ENCODE measurements around the gene PFKFB2.

The PFKFB2 gene

DNA sequence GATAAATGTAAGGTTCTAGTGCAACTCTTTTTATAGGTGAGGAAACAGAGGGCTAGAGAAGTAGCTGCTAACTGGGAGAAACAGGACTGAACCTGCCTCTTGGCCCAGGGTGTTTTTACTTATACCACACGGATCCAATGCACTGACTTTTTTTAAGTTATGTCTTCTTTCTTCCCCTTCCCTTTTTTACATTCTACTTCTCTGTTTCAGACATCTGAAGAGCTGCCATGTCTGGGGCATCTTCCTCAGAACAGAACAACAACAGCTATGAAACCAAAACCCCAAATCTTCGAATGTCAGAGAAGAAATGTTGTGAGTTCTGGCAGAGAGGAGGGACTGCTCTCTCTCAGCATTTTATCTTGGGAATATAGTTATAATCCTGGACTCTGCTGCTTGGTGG, 1.4 kb downstream of the PFKFB2 start:
- Histone ChIP-seq H3K36me3 (peaks cover under 1% of the 10 kb centered on the region; the same call in 1 of the 2 replicates), H3K9me3 (ENCODE audit: severe bottlenecking) (peaks cover 35% of the 10 kb centered on the region), H3K27me3 (ENCODE audit: insufficient read depth, low read depth, severe bottlenecking) (peaks cover 96% of the 10 kb centered on the region), H3K27ac (no peak overlapping the region), H3K4me3 (ENCODE audit: low read depth, low read length) (no peak overlapping the region)
- DNase-seq: no peak
- no peak for TF ChIP-seq CTCF (IDR thresholded peaks at IDR 0.05; ENCODE audit: low read depth, low read length)

DNA sequence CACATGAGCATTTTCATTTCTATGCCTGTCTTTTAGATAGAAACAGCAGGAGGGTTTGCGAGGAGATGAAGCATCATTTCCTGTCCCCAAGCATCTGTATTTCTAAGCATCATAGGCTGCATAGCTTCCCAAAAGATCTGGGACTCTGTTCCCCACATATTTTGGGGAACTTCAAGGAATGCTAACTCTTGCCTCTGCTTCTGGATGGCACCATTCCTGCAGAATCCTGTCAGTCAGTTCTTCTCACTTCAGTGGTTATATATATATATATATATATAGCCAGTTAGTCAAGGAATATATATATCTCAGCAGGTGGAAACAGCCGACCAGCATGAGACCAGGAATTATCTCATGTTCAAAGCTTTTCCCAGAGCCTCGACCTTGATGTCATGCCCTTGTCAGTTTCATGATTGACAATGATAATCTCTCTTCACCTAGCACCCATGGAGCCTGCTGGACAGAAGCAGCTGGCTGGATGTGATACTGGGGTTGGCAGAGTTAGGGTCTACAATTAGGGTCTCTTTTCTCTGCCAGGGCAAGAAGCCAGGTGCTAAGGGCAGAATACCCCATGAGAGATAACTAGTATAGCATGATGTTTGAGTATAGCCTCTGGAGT, 2.4 kb downstream of the PFKFB2 start:
- no peak for TF ChIP-seq CTCF (IDR thresholded peaks at IDR 0.05; ENCODE audit: low read depth, low read length)
- Histone ChIP-seq H3K4me3 (ENCODE audit: low read depth, low read length) (no peak overlapping the region), H3K27me3 (ENCODE audit: insufficient read depth, low read depth, severe bottlenecking) (peaks cover 97% of the 10 kb centered on the region), H3K36me3 (no peaks in the 10 kb centered on the region), H3K27ac (no peak overlapping the region), H3K9me3 (ENCODE audit: severe bottlenecking) (peaks cover 35% of the 10 kb centered on the region)
- no peak for DNase-seq

DNA sequence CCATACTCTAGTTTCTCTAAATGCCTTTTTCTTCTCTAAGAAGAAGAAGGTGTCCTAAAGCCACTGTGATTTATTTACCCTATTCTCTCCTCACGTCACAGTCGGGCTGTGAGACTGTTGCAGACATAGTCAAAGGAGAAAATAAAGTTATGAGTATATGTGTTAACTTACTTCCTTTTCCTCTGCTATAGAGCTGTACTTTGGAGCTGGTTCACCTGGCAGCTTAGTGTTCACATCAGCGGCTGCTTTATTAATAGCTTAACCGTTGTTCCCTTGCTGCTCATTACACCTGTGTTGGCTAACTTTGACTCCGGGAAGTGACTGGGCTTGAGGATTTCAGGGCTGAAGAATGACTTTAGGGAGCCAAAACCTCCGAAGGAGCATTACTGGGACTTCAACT, 3.6 kb downstream of the PFKFB2 start:
- DNase-seq: no peak
- H3K9me3 ChIP-seq (ENCODE audit: severe bottlenecking): peaks cover 26% of the 10 kb centered on the region
- no peaks in the 10 kb centered on the region for H3K36me3 ChIP-seq
- H3K4me3 ChIP-seq (ENCODE audit: low read depth, low read length): no peak overlapping the region
- no peak for TF ChIP-seq CTCF (IDR thresholded peaks at IDR 0.05; ENCODE audit: low read depth, low read length)
- no peak overlapping the region for H3K27ac ChIP-seq
- H3K27me3 ChIP-seq (ENCODE audit: insufficient read depth, low read depth, severe bottlenecking): peaks cover 91% of the 10 kb centered on the region

- no peak for DNase-seq
- Histone ChIP-seq H3K27ac (no peak overlapping the region), H3K4me3 (ENCODE audit: low read depth, low read length) (no peak overlapping the region), H3K9me3 (ENCODE audit: severe bottlenecking) (peaks cover 14% of the 10 kb centered on the region), H3K27me3 (ENCODE audit: insufficient read depth, low read depth, severe bottlenecking) (peaks cover 91% of the 10 kb centered on the region), H3K36me3 (no peaks in the 10 kb centered on the region)
- no peak for TF ChIP-seq CTCF (IDR thresholded peaks at IDR 0.05; ENCODE audit: low read depth, low read length)
Measured at GRCh38 chr1:207058252-207058651, 5.2 kb downstream of the PFKFB2 start.

GRCh38 chr1:207058878-207059867, 6.1 kb downstream of the PFKFB2 start:
- H3K36me3 ChIP-seq: no peaks in the 10 kb centered on the region
- peaks cover 7% of the 10 kb centered on the region for H3K9me3 ChIP-seq (ENCODE audit: severe bottlenecking)
- no peak overlapping the region for H3K4me3 ChIP-seq (ENCODE audit: low read depth, low read length)
- peaks cover 91% of the 10 kb centered on the region for H3K27me3 ChIP-seq (ENCODE audit: insufficient read depth, low read depth, severe bottlenecking)
- H3K27ac ChIP-seq: no peak overlapping the region
- TF ChIP-seq CTCF (IDR thresholded peaks at IDR 0.05; ENCODE audit: low read depth, low read length): peak; percentile 48
- peak; percentile 67 for DNase-seq
